Activated CD4-positive, alpha-beta T cell treated with anti-CD3 and anti-CD28 coated beads for 48 hours (primary cell): ENCODE results near the gene PANK3.
"Not testable (repeated sequence)": the region's sequence is repeated elsewhere in the genome, so short reads cannot be mapped to it uniquely, and the experiment has no call there.

Experiments
- DNase-seq: peaks from one replicate; pipeline ENCODE4 v3.0.0-alpha.2; 2020

The PANK3 gene

GRCh38 chr5:168578538-168579487, at the start of gene PANK3:
Gene PANK3, minus strand, starts transcription at chr5:168579368. Its CDS starts 85 bp downstream, at chr5:168579283.
- no peak for DNase-seq

- DNase-seq: no peak
Observed at GRCh38 chr5:168624850-168625364, 45.7 kb upstream of the PANK3 start.

GRCh38 chr5:168620807-168621206, 41.6 kb upstream of the PANK3 start:
- DNase-seq: no peak

- DNase-seq: no peak
Observed at GRCh38 chr5:168614661-168615060, 35.5 kb upstream of the PANK3 start.

- no peak for DNase-seq
Observed at GRCh38 chr5:168613996-168614395, 34.8 kb upstream of the PANK3 start.

- no peak for DNase-seq
Observed at GRCh38 chr5:168613396-168613795, 34.2 kb upstream of the PANK3 start.

- DNase-seq: no peak
Observed at GRCh38 chr5:168612996-168613395, 33.8 kb upstream of the PANK3 start.

- DNase-seq: no peak
Observed at GRCh38 chr5:168612123-168612522, 33.0 kb upstream of the PANK3 start.

GRCh38 chr5:168611165-168611564, 32.0 kb upstream of the PANK3 start:
- no peak for DNase-seq

GRCh38 chr5:168609806-168610482, 30.8 kb upstream of the PANK3 start:
- DNase-seq: no peak

- DNase-seq: no peak
Observed at GRCh38 chr5:168608821-168609220, 29.7 kb upstream of the PANK3 start.

GRCh38 chr5:168608386-168608785, 29.2 kb upstream of the PANK3 start:
- no peak for DNase-seq

- DNase-seq: peak; percentile 62
Observed at GRCh38 chr5:168607946-168608345, 28.8 kb upstream of the PANK3 start.

GRCh38 chr5:168606562-168606961, 27.4 kb upstream of the PANK3 start:
- DNase-seq: no peak

- no peak for DNase-seq
Observed at GRCh38 chr5:168604436-168604835, 25.3 kb upstream of the PANK3 start.

GRCh38 chr5:168603746-168604145, 24.6 kb upstream of the PANK3 start:
- no peak for DNase-seq

- DNase-seq: no peak
Observed at GRCh38 chr5:168602517-168602916, 23.3 kb upstream of the PANK3 start.

GRCh38 chr5:168601972-168602371, 22.8 kb upstream of the PANK3 start:
- no peak for DNase-seq

- DNase-seq: no peak
Observed at GRCh38 chr5:168600409-168600808, 21.2 kb upstream of the PANK3 start.

GRCh38 chr5:168599826-168600225, 20.7 kb upstream of the PANK3 start:
- no peak for DNase-seq

GRCh38 chr5:168598639-168599038, 19.5 kb upstream of the PANK3 start:
- no peak for DNase-seq

GRCh38 chr5:168596927-168597326, 17.8 kb upstream of the PANK3 start:
- no peak for DNase-seq

GRCh38 chr5:168596122-168596521, 17.0 kb upstream of the PANK3 start:
- DNase-seq: not testable (repeated sequence)

- DNase-seq: no peak
Observed at GRCh38 chr5:168592014-168592368, 12.8 kb upstream of the PANK3 start.
